ENCODE measurements around the gene SDK1.

SDK1 gene

GRCh38 chr7:4189131-4189570, 888.1 kb downstream of the SDK1 start:
- no peak overlapping the region for H3K4me3 ChIP-seq (ENCODE audit: low read depth, low read length)
- in situ Hi-C loops (cut with HindIII; ENCODE audit: low sequenced_read_pairs) = no loop called here
- TF ChIP-seq CTCF (IDR thresholded peaks at IDR 0.05; ENCODE audit: low read depth, low read length, missing control alignments) = no peak
- peak; percentile 41 for DNase-seq (ENCODE audit: low read depth)

- in situ Hi-C loops (cut with HindIII; ENCODE audit: low sequenced_read_pairs) = no loop called here
- no peak overlapping the region for H3K4me3 ChIP-seq (ENCODE audit: low read depth, low read length)
- TF ChIP-seq CTCF (IDR thresholded peaks at IDR 0.05; ENCODE audit: low read depth, low read length, missing control alignments) = no peak
- DNase-seq (ENCODE audit: low read depth) = no peak
Measured at GRCh38 chr7:4190010-4190981, 889.2 kb downstream of the SDK1 start.

- H3K4me3 ChIP-seq (ENCODE audit: low read depth, low read length) = no peak overlapping the region
- DNase-seq (ENCODE audit: low read depth) = no peak
- in situ Hi-C loops (cut with HindIII; ENCODE audit: low sequenced_read_pairs) = no loop called here
- no peak for TF ChIP-seq CTCF (IDR thresholded peaks at IDR 0.05; ENCODE audit: low read depth, low read length, missing control alignments)
Measured at GRCh38 chr7:4191046-4191445, 890.0 kb downstream of the SDK1 start.

- H3K4me3 ChIP-seq (ENCODE audit: low read depth, low read length) = no peak overlapping the region
- TF ChIP-seq CTCF (IDR thresholded peaks at IDR 0.05; ENCODE audit: low read depth, low read length, missing control alignments) = no peak
- in situ Hi-C loops (cut with HindIII; ENCODE audit: low sequenced_read_pairs) = no loop called here
- no peak for DNase-seq (ENCODE audit: low read depth)
Measured at GRCh38 chr7:4191525-4191924, 890.5 kb downstream of the SDK1 start.

- DNase-seq (ENCODE audit: low read depth) = no peak
- no peak for TF ChIP-seq CTCF (IDR thresholded peaks at IDR 0.05; ENCODE audit: low read depth, low read length, missing control alignments)
- in situ Hi-C loops (cut with HindIII; ENCODE audit: low sequenced_read_pairs) = no loop called here
Measured at GRCh38 chr7:4195660-4196059, 894.6 kb downstream of the SDK1 start.

GRCh38 chr7:4196121-4196819, 895.2 kb downstream of the SDK1 start:
- TF ChIP-seq CTCF (IDR thresholded peaks at IDR 0.05; ENCODE audit: low read depth, low read length, missing control alignments) = no peak
- no peak overlapping the region for H3K4me3 ChIP-seq (ENCODE audit: low read depth, low read length)
- no peak for DNase-seq (ENCODE audit: low read depth)
- in situ Hi-C loops (cut with HindIII; ENCODE audit: low sequenced_read_pairs) = no loop called here

More at GRCh38 chr7:4195660-4196059, 894.6 kb downstream of the SDK1 start:
- H3K4me3 ChIP-seq (ENCODE audit: low read depth, low read length) = no peak overlapping the region

Measured in astrocyte of the cerebellum (primary cell).